H1 (cell line): ENCODE data around the gene DHX32.
"Not testable (repeated sequence)": the region's sequence is repeated elsewhere in the genome, so short reads cannot be mapped to it uniquely, and the experiment has no call there.

Experiments used
- ASH2L ChIP-seq: fragments of 200-600, 300-600 bp; sonication (generic); IDR thresholded peaks from one replicate; pipeline ENCODE4 v1.7.1; 2017; ENCODE audit warnings: low read length
- ATF3 ChIP-seq: IDR thresholded peaks from 2 replicates; pipeline ENCODE4 v1.6.1; 2011; ENCODE audit warnings: low read depth, mild to moderate bottlenecking, low read length; ENCODE audit not compliant: insufficient read depth
- BRCA1 ChIP-seq: IDR thresholded peaks from 2 replicates; pipeline ENCODE4 v1.6.1; 2012; ENCODE audit warnings: low read depth, low read length, improper control_type of control experiment
- CTCF ChIP-seq, 3 experiments: IDR thresholded peaks; 1 replicate in 2 of 3; 2 replicates in 1 of 3; pipeline versions ENCODE4 v1.5.1 to v1.6.1; 2011; ENCODE audit warnings: low read length in 3 of 3, mild to moderate bottlenecking in 3 of 3, inconsistent platforms in 2 of 3, low read depth in 1 of 3, moderate library complexity in 1 of 3; ENCODE audit not compliant: insufficient read depth in 1 of 3; ENCODE audit errors: control extremely low read depth in 1 of 3
- EP300 ChIP-seq, 2 experiments: IDR thresholded peaks; 1 replicate in 1 of 2; 2 replicates in 1 of 2; pipeline ENCODE4 v1.6.1; 2011 to 2012; ENCODE audit warnings: low read depth in 2 of 2, low read length in 2 of 2, mild to moderate bottlenecking in 2 of 2, borderline replicate concordance in 1 of 2, inconsistent platforms in 1 of 2, moderate library complexity in 1 of 2
- GABPA ChIP-seq: IDR thresholded peaks from 2 replicates; pipeline ENCODE4 v1.6.1; 2011; ENCODE audit warnings: mild to moderate bottlenecking, low read length, moderate library complexity, borderline replicate concordance; ENCODE audit not compliant: insufficient read depth
- KDM1A ChIP-seq: fragments of 200-600, 300-600 bp; sonication (generic); IDR thresholded peaks from 2 replicates; pipeline ENCODE4 v1.7.1; 2016; ENCODE audit warnings: mild to moderate bottlenecking, low read length, borderline replicate concordance
- MAX ChIP-seq: IDR thresholded peaks from 2 replicates; pipeline ENCODE4 v1.6.1; 2012; ENCODE audit warnings: inconsistent platforms
- POLR2A ChIP-seq, 2 experiments: IDR thresholded peaks; 1 replicate in 1 of 2; 2 replicates in 1 of 2; pipeline ENCODE4 v1.6.1; 2011; ENCODE audit warnings: low read depth in 2 of 2, low read length in 2 of 2, mild to moderate bottlenecking in 2 of 2; ENCODE audit errors: control extremely low read depth in 1 of 2
- RFX5 ChIP-seq: IDR thresholded peaks from 2 replicates; pipeline ENCODE4 v1.6.1; 2011; ENCODE audit warnings: low read depth, low read length, improper control_type of control experiment, borderline replicate concordance
- SP1 ChIP-seq: IDR thresholded peaks from 2 replicates; pipeline ENCODE4 v1.6.1; 2011; ENCODE audit warnings: low read depth, low read length
- USF2 ChIP-seq: IDR thresholded peaks from 2 replicates; pipeline ENCODE4 v1.6.1; 2011; ENCODE audit warnings: low read length, improper control_type of control experiment
- YY1 ChIP-seq: IDR thresholded peaks from 2 replicates; pipeline ENCODE4 v1.6.1; 2011; ENCODE audit warnings: low read depth, mild to moderate bottlenecking, low read length

- not testable (repeated sequence) for TF ChIP-seq EP300 (IDR thresholded peaks at IDR 0.05; ENCODE audit: borderline replicate concordance in 1 of 2, low read depth in 2 of 2, low read length in 2 of 2); GABPA; KDM1A; MAX; ASH2L; YY1; POLR2A (IDR thresholded peaks at IDR 0.05; ENCODE audit: control extremely low read depth in 1 of 2, low read depth in 2 of 2, low read length in 2 of 2); CTCF (IDR thresholded peaks at IDR 0.05; ENCODE audit: control extremely low read depth in 1 of 3, insufficient read depth in 1 of 3, low read depth in 1 of 3, low read length in 3 of 3); ATF3; BRCA1; USF2; RFX5; SP1
Observed at GRCh38 chr10:125909491-125909890, 28.4 kb upstream of the DHX32 start.
